Sigmoid colon (tissue), 4 donors: ENCODE measurements around the gene EFR3B.

ENCODE experiments used
- CTCF ChIP-seq, 4 experiments: fragments of 450-650 bp in 3 of 4; fragments of 200-600 bp in 1 of 4; IDR thresholded peaks; one replicate each; pipeline ENCODE4 v1.5.1; 2016 to 2019; ENCODE audit warnings: antibody characterized with exemption in 4 of 4, mild to moderate bottlenecking in 3 of 4, moderate library complexity in 2 of 4
- POLR2A ChIP-seq, 2 donors: fragments of 450-650 bp; IDR thresholded peaks; one replicate each; pipeline ENCODE4 v1.6.1; 2016; ENCODE audit warnings: antibody characterized with exemption in 2 of 2, mild to moderate bottlenecking in 2 of 2, moderate library complexity in 2 of 2
- POLR2AphosphoS5 ChIP-seq, 4 donors: sonication (generic); formaldehyde crosslinking; IDR thresholded peaks; one replicate each; pipeline ENCODE4 v1.6.1; 2017; ENCODE audit warnings: antibody characterized with exemption in 4 of 4

GRCh38 chr2:25063876-25064660 lies 22.2 kb downstream of the EFR3B start:
- TF ChIP-seq POLR2A (IDR thresholded peaks at IDR 0.05) (no peak), CTCF (IDR thresholded peaks at IDR 0.05) (no peak), POLR2AphosphoS5 (IDR thresholded peaks at IDR 0.05) (no peak)
